KG1 (cell line): ENCODE measurements around the gene WTIP.
"Not testable (repeated sequence)": the region's sequence is repeated elsewhere in the genome, so short reads cannot be mapped to it uniquely, and the experiment has no call there.

Experiments used
- DNase-seq: peaks from one replicate; lab custom pipeline; 2025; lab: John Stamatoyannopoulos, UW

Gene WTIP

DNA sequence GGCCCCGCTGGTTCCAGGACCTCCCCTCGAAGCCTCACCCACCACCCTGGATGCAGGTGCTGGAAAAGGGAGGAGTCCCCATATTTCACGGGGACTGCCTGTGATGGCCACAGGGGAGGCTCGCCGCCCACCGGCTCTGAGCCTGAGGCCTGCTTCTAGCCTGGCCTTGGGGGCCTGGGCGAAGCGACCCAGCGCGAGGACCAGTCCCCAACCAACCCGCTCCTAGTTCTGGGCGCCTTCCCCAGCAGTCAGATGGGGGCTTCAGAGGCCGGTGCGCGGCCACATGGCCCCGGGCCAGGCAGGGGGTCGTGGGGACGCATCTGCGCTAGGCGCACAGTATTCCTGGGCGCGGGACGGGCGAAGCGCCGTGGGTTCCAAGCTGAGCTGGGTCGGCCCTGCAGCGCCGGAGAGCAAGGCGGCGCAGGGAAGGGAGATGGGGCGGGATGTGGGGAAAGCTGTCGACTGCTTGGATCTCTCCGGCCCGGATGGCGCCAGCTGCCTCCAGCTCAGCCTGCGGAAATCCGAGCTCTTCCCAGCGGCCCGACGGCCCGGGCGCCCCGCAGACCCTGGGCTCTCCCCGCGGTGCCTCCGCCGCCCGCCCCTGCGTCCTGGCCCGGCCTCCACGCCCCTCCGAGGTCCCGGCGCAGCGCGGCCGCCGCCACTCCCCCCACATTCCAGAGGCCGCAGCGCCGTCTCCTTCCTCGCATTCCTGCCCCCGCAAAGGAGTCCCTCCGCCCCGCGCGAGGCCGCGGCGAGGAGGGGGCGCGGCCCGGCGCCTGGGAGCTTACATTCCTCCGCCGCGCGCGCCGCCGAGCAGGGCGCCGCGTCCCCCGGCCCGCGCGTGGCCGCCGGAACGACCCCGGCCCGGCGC, at the start of gene WTIP:
WTIP (plus strand) TSS at position 788 of the 871 bp plus-strand sequence. CDS start 217 bp downstream, outside the sequence.
- no peak for DNase-seq

DNA sequence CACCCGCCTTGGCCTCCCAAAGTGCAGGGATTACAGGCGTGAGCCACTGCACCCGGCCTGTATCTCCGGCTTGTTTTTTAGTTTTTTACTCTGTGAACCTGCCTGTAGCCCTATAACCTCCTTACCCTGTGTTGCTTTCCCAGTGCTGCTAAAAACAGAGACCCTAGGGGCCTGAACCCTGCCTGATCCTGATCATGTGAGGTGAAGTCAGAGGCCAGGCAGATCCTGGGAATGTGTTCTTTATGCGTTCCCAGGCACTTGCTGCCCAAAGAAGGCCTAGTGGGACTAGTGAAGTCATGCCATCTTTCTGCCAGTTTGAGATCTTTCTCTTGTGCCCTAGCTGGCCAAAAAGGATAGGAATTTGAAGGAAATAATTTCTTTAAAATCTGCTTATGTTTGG, 48.8 kb upstream of the WTIP start:
- no peak for DNase-seq

- no peak for DNase-seq
Measured at GRCh38 chr19:34436716-34437115, 44.8 kb upstream of the WTIP start.

DNA sequence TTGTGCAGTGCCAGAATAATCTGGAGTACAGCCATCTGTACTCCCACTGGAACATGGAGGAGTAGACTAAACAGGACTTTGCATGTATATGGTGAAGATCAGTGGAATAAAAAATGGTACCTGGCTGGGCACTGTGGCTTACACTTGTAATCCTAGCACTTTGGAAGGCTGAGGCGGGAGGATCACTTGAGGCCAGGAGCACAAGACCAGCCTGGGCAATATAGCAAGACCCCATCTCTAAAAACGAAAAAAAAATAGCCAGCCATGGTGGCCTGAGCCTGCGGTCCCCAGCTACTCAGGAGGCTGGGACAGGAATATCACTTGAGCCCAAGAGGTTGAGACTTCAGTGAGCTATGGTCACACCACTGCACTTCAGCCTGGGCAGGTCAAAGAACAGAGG, 33.4 kb upstream of the WTIP start:
- DNase-seq, result no peak

DNA sequence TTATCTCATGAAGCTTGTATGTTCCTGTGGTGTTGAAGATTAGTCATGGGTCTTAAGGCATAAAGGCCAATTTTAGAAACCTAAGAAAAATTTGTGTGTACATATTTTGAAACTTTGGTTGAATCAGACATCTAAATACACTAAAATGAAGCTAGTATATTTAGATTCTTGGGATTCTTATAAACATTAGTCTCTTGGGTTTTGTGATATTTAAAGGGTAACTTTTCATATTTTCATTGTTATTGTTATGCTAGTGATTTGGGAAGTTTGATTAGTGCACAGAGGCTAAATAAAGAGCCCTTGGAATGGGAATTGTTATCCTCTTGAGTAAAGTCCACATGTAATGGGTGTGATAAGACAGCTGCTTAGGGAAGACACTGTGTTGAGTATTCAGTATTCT, 28.8 kb upstream of the WTIP start:
- no peak for DNase-seq

DNA sequence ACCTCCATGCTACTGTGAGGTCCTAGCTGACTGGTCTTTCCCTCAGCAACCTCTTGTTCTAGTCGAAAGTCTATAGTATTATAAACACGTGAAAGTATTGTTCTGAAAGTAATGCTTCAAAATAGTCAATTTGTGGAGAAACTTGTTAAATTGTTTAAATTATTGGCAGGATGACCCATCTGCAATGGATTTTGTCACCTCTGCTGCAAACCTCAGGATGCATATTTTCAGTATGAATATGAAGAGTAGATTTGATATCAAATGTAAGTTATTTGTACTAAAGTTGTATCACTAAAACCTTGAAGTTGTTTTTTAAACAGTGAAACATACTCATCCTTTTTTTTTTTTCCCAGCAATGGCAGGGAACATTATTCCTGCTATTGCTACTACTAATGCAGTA, 27.5 kb upstream of the WTIP start:
- no peak for DNase-seq

DNA sequence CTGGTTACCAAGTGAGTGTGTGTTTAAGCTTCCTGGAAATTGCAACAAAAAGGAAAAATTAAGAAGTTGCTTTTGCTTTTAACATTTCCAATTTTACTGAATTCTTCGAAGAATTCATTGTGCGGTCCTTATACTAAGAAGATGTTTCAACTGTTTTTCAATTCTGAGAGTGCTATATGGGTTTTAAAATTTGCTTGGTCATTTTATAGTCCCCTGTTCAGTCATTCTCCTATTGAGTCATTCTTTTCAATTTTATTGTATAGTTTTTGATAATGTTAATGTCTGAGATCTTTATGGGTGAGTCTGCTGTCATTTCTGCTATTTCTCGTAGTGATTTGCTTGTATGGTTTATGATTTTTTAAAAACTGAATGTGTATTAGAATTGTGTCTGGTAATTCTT, 26.9 kb upstream of the WTIP start:
- DNase-seq, result no peak

DNA sequence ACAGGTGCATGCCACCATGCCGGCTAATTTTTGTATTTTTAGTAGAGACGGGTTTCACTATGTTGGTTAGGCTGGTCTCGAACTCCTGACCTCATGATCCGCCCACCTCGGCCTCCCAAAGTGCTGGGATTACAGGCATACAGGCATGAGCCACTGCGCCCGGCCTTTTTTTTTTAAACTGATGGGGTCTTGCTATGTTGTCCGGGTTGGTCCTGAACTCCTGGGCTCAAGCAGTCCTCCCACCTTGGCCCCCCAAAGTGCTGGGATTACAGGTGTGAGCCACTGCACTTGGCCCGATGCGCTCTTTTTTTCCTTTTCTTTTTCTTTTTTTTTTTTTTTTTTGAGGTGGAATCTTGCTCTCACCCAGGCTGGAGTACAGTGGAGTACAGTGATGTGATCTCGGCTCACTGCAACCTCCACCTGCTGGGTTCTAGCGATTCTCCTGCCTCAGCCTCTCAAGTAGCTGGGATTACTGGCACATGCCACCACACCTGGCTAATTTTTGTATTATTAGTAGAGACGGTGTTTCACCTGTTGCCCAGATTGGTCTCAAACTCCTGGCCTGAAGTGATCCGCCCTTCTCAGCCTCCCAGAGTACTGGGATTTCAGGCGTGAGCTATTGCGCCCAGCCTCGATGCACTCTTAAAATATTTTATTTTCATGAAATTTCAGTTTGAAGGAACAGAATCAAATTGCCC, 25.6 kb upstream of the WTIP start:
- not testable (repeated sequence) for DNase-seq

- DNase-seq, result no peak
Measured at GRCh38 chr19:34457446-34457845, 24.1 kb upstream of the WTIP start.

DNA sequence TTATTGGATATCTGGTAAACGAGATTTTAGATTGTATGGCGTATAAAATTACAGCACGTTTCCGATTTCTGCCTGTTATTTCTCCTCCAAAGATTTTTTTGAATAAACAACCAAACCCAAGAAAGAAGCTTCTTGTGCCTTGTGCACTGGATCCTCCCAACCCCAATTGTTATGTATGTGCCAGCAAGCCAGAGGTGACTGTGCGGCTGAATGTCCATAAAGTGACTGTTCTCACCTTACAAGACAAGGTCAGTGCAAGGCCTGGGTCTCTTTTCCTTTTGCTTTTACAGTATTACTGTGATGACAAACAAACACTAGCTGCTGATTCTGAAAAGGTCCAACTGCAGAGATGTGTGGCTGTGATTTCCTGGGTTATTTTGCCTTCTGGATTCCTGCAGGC, 22.9 kb upstream of the WTIP start:
- DNase-seq, result no peak

DNA sequence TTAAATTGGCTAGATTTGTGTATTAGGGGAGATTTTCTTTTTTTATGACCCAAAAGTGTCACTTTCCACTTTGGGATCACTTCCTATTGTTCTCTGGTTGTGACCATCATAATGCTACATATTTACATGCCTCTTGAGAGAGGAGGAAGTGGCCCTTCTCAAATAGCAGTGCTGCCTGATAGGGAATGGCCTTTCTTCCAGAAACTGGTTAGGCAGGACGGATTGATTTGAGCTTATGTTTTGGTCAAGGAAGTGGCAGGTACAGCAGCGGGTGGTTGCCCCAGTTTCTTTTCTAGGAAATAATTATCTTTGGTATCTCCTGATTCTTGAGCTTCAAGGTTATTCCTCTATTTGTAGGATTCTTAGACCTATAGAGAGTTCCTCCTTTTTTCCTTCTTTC, 21.9 kb upstream of the WTIP start:
- DNase-seq, result no peak

DNA sequence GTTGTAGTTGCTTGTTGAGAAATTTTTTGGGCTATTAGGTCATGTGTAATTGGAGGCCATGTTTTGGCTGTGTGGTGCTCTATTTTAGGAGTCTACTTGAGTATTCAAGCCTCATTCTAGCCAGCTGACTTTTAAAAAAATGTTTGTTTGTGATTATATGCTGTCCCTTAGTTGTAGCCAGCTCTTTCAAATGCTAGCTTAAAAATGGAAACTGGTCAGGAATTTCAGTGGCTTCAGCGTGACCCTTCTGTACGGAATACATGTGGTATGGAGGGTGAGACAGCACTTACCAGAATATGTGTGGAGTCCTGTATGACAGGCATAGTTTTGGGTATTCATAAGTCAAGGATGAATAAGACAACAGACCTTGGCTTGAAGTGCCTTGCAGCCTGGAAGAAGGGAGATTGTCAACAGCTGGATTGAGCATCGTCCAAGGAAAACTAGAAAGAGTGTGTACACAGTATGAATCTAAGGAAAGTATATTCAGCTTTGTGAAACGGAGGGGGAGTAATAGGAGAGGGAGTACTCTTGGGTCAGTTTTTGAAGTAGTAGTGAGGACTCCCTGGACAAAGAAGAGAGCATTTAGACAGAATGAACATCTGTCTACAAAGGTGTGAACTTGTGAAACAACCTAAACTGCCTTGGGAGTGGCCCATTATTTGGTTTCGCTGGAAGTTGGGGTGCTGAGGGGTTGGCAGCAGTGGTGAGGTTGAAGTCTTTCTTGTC, 20.0 kb upstream of the WTIP start:
- no peak for DNase-seq

DNA sequence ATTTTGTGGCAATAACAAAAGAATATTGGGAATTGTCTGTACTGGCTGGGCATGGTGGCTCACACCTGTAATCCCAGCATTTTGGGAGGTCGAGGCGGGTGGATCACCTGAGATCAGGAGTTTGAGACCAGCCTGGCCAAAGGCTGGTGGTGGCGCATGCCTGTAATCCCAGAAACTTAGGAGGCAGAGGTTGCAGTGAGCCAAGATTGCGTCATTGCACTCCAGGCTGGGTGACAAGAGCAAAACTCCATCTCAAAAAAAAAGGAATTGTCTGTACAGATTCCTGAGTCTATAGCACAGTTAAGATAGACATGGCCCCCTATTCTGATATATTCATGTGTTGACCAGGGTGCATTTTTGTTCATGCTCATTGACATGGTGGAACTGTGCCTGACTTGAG, 16.8 kb upstream of the WTIP start:
- not testable (repeated sequence) for DNase-seq

DNA sequence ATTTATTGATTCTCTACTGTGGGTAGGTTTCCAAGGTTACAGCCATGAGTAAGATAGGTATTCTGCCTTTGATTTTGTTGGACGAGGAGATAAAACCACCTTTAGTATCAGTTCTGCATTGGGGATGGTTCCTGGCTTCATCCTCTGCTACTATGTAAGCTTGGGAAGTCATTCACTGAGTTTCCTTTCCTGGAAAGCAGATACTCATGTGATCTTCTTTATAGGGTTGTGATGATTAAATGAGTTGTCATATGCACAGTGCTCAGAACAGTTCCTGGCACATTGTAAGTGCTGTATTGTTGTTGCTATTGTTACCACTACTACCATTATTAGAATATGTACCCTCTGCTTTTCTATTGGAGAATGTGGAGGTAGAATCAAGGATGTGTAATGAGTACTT, 13.1 kb upstream of the WTIP start:
- DNase-seq, result no peak

DNA sequence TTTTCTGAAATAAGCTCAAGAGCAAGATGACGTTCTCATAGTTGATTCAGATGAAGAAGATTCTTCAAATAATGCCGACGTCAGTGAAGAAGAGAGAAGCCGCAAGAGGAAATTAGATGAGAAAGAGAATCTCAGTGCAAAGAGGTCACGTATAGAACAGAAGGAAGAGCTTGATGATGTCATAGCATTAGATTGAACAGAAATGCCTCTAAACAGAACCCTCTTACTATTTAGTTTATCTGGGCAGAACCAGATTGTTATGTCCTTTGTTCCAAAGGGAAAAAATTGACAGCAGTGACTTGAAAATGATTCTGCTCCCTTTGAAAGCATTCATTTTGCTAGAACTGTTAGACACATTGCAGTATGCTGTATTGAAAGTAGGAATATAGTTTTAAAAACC, 12.5 kb upstream of the WTIP start:
- not testable (repeated sequence) for DNase-seq

DNA sequence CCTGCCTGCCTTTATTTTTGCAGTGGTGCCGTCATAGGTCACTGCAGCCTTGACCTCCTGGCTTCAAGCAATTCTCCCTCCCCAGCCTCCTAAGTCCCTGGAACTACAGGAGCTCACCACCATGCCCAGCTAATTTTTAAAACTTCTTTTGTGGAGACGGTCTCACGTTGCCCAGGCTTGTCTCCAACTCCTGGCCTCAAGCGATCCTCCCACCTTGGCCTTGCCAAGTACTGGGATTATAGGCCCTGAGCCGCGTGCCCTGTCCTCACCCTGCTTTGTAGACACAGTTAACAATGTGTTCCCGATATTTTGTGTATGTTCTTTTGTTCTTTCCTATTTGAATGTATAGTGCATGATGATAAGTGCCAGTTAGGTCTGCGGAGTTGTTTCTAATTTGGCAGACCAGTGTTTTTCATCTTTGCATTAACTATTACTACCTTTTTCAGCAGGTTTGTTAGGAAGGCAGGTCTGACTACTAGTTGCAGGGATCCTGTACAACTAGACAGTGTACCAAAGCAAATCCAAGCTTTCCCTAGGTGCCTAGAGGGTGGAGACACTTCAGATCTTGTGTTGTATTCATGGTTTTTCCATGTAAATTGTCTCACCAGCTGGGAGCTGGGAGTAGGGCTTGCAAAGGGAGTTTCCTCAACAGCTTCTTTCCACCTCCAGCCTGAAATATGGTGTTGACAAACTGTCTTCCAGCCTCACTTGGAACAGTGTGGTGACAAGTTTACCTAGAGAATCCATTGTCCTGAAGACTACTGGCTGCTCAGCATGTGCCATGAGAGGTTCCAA, 9.5 kb upstream of the WTIP start:
- DNase-seq, result no peak

GRCh38 chr19:34474233-34474989, 7.1 kb upstream of the WTIP start:
- no peak for DNase-seq

- no peak for DNase-seq
Measured at GRCh38 chr19:34475026-34475974, 6.3 kb upstream of the WTIP start.

- no peak for DNase-seq
Measured at GRCh38 chr19:34475975-34476594, 5.5 kb upstream of the WTIP start.

DNA sequence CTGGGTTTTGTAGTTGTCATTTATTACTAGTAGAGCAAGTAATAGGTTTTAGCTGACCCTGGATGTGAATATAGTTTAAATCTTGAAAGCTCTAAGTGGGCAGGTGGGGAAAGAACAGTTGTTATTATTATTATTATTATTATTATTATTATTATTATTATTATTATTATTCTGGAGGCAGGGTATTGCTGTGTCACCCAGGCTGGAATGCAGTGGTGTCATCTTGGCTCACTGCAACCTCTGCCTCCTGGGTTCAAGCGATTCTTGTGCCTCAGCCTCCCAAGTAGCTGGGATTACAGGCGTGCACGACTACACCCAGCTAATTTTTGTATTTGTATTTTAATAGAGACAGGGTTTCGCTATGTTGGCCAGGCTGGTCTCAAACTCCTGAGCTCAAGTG, 3.1 kb upstream of the WTIP start:
- not testable (repeated sequence) for DNase-seq
